ENCODE results near the gene ADIPOR2. TPM values are rescaled to one million over a fixed set of nuclear protein-coding genes. Genes with fewer than 3 reads are reported as not detected.
A peak's percentile ranks its signal among the peaks of the same experiment; 100 is the strongest.

ADIPOR2 gene
- total and polyA plus RNA-seq, 10 of the 15 experiments (the other 5 are each of a cell fraction or from before 2014, with no cell fraction given): 8.6 to 65.0 (median 38.0) TPM

GRCh38 chr12:1830981-1831963, 140.4 kb downstream of the ADIPOR2 start (continued):
- TF ChIP-seq BCL11A (IDR thresholded peaks at IDR 0.05; ENCODE audit: low read depth, low read length): no peak
- TF ChIP-seq PKNOX1 (IDR thresholded peaks at IDR 0.05): peak; percentile 71
- no peak for TF ChIP-seq NKRF (conservative IDR thresholded peaks at IDR 0.05)
- TF ChIP-seq NBN (IDR thresholded peaks at IDR 0.05): no peak
- no peak for TF ChIP-seq BRCA1 (IDR thresholded peaks at IDR 0.05; ENCODE audit: low read depth, low read length)
- TF ChIP-seq BACH1 (IDR thresholded peaks at IDR 0.05; ENCODE audit: borderline replicate concordance): no peak
- no peak for TF ChIP-seq ESRRA (IDR thresholded peaks at IDR 0.05; ENCODE audit: low read length)
- no peak for TF ChIP-seq POLR2A (IDR thresholded peaks at IDR 0.05; ENCODE audit: low read depth, low read length)
- TF ChIP-seq MEF2A (IDR thresholded peaks at IDR 0.05; ENCODE audit: insufficient read depth, low read depth, low read length): no peak
- TF ChIP-seq SPI1 (IDR thresholded peaks at IDR 0.05; ENCODE audit: borderline replicate concordance, insufficient read depth, low read depth, low read length): no peak
- no peak for TF ChIP-seq TCF3 (IDR thresholded peaks at IDR 0.05; ENCODE audit: borderline replicate concordance, insufficient read depth, low read depth, low read length)
- TF ChIP-seq ELK1 (IDR thresholded peaks at IDR 0.05; ENCODE audit: low read depth, low read length): no peak
- no peak for TF ChIP-seq CBFB (IDR thresholded peaks at IDR 0.05; ENCODE audit: low read depth)
- TF ChIP-seq EED (IDR thresholded peaks at IDR 0.05; ENCODE audit: low read depth): no peak
- TF ChIP-seq EZH2 (IDR thresholded peaks at IDR 0.05; ENCODE audit: borderline replicate concordance, control insufficient read depth, low read depth, low read length): no peak

Data from GM12878 (cell line).